Panc1 (cell line): ENCODE results near the gene EGFLAM.

Experiments
- POLR2AphosphoS5 ChIP-seq: IDR thresholded peaks from 2 replicates; pipeline ENCODE4 v1.6.1; 2012; ENCODE audit warnings: mild to moderate bottlenecking, low read depth, low read length, moderate library complexity
- SIN3A ChIP-seq: IDR thresholded peaks from 2 replicates; pipeline ENCODE4 v1.6.1; 2012; ENCODE audit warnings: low read depth, mild to moderate bottlenecking, low read length, moderate library complexity, borderline replicate concordance; ENCODE audit not compliant: insufficient read depth
- TF ChIP-seq, protein P1 (sequence below): fragments of 450-650 bp; IDR thresholded peaks from 2 replicates; pipeline ENCODE4 v1.5.1; 2017; ENCODE audit warnings: mild to moderate bottlenecking
- TF ChIP-seq, protein P2 (sequence below), 2 experiments: IDR thresholded peaks; 2 replicates each; pipeline ENCODE4 v1.6.1; 2011 to 2012; ENCODE audit warnings: low read depth in 2 of 2, control low read depth in 1 of 2, low read length in 1 of 2, mild to moderate bottlenecking in 1 of 2, moderate library complexity in 1 of 2; ENCODE audit not compliant: insufficient read depth in 1 of 2

DNA sequence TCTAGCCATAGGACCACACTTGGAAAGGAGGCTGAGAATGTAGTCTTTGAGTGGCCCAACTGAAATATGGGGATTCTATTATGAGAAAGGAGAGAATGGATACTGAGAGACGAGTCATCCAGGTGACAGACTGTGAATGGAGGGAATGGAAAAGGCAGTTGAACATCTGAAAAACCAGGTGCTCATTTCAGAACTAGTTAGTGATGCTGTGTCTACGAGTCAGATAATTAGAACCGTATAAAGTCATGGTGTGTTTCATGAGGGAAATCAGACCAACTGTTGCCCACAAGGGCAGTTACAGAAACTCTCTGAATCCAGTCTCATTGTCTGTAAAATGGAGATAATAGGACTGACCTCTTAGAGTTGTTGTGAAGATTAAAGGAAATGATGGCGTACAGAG lies 86.5 kb downstream of the EGFLAM start:
- TF ChIP-seq POLR2AphosphoS5 (no peak), SIN3A (no peak)
- TF ChIP-seq, protein P1, sequence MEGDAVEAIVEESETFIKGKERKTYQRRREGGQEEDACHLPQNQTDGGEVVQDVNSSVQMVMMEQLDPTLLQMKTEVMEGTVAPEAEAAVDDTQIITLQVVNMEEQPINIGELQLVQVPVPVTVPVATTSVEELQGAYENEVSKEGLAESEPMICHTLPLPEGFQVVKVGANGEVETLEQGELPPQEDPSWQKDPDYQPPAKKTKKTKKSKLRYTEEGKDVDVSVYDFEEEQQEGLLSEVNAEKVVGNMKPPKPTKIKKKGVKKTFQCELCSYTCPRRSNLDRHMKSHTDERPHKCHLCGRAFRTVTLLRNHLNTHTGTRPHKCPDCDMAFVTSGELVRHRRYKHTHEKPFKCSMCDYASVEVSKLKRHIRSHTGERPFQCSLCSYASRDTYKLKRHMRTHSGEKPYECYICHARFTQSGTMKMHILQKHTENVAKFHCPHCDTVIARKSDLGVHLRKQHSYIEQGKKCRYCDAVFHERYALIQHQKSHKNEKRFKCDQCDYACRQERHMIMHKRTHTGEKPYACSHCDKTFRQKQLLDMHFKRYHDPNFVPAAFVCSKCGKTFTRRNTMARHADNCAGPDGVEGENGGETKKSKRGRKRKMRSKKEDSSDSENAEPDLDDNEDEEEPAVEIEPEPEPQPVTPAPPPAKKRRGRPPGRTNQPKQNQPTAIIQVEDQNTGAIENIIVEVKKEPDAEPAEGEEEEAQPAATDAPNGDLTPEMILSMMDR: no peak
- TF ChIP-seq, protein P2, sequence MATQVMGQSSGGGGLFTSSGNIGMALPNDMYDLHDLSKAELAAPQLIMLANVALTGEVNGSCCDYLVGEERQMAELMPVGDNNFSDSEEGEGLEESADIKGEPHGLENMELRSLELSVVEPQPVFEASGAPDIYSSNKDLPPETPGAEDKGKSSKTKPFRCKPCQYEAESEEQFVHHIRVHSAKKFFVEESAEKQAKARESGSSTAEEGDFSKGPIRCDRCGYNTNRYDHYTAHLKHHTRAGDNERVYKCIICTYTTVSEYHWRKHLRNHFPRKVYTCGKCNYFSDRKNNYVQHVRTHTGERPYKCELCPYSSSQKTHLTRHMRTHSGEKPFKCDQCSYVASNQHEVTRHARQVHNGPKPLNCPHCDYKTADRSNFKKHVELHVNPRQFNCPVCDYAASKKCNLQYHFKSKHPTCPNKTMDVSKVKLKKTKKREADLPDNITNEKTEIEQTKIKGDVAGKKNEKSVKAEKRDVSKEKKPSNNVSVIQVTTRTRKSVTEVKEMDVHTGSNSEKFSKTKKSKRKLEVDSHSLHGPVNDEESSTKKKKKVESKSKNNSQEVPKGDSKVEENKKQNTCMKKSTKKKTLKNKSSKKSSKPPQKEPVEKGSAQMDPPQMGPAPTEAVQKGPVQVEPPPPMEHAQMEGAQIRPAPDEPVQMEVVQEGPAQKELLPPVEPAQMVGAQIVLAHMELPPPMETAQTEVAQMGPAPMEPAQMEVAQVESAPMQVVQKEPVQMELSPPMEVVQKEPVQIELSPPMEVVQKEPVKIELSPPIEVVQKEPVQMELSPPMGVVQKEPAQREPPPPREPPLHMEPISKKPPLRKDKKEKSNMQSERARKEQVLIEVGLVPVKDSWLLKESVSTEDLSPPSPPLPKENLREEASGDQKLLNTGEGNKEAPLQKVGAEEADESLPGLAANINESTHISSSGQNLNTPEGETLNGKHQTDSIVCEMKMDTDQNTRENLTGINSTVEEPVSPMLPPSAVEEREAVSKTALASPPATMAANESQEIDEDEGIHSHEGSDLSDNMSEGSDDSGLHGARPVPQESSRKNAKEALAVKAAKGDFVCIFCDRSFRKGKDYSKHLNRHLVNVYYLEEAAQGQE (IDR thresholded peaks at IDR 0.05; ENCODE audit: insufficient read depth in 1 of 2, low read depth in 2 of 2, low read length in 1 of 2): no peak
